Measurements from ENCODE around the gene SESN1. TPM values are rescaled to one million over a fixed set of nuclear protein-coding genes. Genes with fewer than 3 reads are reported as not detected.

Gene SESN1
- total RNA-seq, 1 experiment from 2014 or later: 17.5 TPM

GRCh38 chr6:108995296-108995695 lies 99.3 kb downstream of the SESN1 start:
- H3K18ac ChIP-seq (ENCODE audit: insufficient read length, low read depth, low read length): no peak overlapping the region
- no peak overlapping the region for H2BK20ac ChIP-seq (ENCODE audit: low read depth, low read length, poor library complexity, severe bottlenecking)
- Mint-ChIP-seq H3K4me3 (no peak overlapping the region), H3K27me3 (ENCODE audit: low read depth) (no peaks in the 10 kb centered on the region), H3K36me3 (ENCODE audit: insufficient read depth in 1 of 3, low read depth in 3 of 3) (peaks cover 2 to 57% (median 31%) of the 10 kb centered on the region in 3 experiments; a peak in 5 of 7 replicates), H3K27ac (no peak overlapping the region), H3K4me1 (no peaks in the 10 kb centered on the region), H3K9me3 (no peaks in the 10 kb centered on the region)
- H3K9me3 ChIP-seq (ENCODE audit: control insufficient read depth, low read depth, low read length): no peaks in the 10 kb centered on the region
- no peak overlapping the region for H2BK5ac ChIP-seq (ENCODE audit: insufficient read length, low read length)
- H3K23ac ChIP-seq (ENCODE audit: insufficient read length, low read depth, low read length): no peak overlapping the region
- H2AFZ ChIP-seq (ENCODE audit: low read length): no peak overlapping the region
- H3K4me1 ChIP-seq (ENCODE audit: insufficient read depth, low read length): no peaks in the 10 kb centered on the region
- no peaks in the 10 kb centered on the region for H3K23me2 ChIP-seq (ENCODE audit: insufficient read length, low read depth, low read length, poor library complexity, severe bottlenecking)
- no peak overlapping the region for H2BK15ac ChIP-seq (ENCODE audit: low read depth, low read length)
- H2BK12ac ChIP-seq (ENCODE audit: insufficient read length, low read depth, low read length): no peak overlapping the region
- TF ChIP-seq CTCF (conservative IDR thresholded peaks at IDR 0.05): no peak
- no peak overlapping the region for H2AK5ac ChIP-seq (ENCODE audit: insufficient read length, low read length)
- no peak overlapping the region for H3K4ac ChIP-seq (ENCODE audit: low read depth, low read length)
- no peak overlapping the region for H3K4me2 ChIP-seq (ENCODE audit: insufficient read depth, insufficient read length, low read length)
- H4K8ac ChIP-seq (replicated peaks; ENCODE audit: insufficient read length, low read depth, low read length): no peak overlapping the region
- no peaks in the 10 kb centered on the region for H3K79me2 ChIP-seq (ENCODE audit: insufficient read depth, low read length)
- no peak overlapping the region for H3K9ac ChIP-seq (ENCODE audit: extremely low read depth, insufficient read length, low read length)
- H3T11ph ChIP-seq (ENCODE audit: low read length): no peak overlapping the region
- H3K14ac ChIP-seq (ENCODE audit: insufficient read depth, low read length): no peak overlapping the region
- H3K79me1 ChIP-seq (ENCODE audit: insufficient read depth, low read depth, low read length, poor library complexity, severe bottlenecking): no peaks in the 10 kb centered on the region
- no peak overlapping the region for H3K27ac ChIP-seq (ENCODE audit: insufficient read length, low read depth, low read length)
- no peaks in the 10 kb centered on the region for H3K27me3 ChIP-seq (ENCODE audit: insufficient read depth, low read length)
- no peak overlapping the region for H3K56ac ChIP-seq (ENCODE audit: insufficient read length, low read depth, low read length)
- no peaks in the 10 kb centered on the region for H4K20me1 ChIP-seq (ENCODE audit: control insufficient read depth, insufficient read depth, insufficient read length)
- no peak overlapping the region for H2BK120ac ChIP-seq (ENCODE audit: low read depth, low read length, poor library complexity, severe bottlenecking)
- no peak for DNase-seq
- no peak overlapping the region for H4K5ac ChIP-seq (ENCODE audit: insufficient read length, low read depth, low read length)
- H4K91ac ChIP-seq (ENCODE audit: insufficient read length, low read depth, low read length): no peak overlapping the region

Data from H9 (cell line).